ENCODE data around the gene NFIB.

The NFIB gene

DNA sequence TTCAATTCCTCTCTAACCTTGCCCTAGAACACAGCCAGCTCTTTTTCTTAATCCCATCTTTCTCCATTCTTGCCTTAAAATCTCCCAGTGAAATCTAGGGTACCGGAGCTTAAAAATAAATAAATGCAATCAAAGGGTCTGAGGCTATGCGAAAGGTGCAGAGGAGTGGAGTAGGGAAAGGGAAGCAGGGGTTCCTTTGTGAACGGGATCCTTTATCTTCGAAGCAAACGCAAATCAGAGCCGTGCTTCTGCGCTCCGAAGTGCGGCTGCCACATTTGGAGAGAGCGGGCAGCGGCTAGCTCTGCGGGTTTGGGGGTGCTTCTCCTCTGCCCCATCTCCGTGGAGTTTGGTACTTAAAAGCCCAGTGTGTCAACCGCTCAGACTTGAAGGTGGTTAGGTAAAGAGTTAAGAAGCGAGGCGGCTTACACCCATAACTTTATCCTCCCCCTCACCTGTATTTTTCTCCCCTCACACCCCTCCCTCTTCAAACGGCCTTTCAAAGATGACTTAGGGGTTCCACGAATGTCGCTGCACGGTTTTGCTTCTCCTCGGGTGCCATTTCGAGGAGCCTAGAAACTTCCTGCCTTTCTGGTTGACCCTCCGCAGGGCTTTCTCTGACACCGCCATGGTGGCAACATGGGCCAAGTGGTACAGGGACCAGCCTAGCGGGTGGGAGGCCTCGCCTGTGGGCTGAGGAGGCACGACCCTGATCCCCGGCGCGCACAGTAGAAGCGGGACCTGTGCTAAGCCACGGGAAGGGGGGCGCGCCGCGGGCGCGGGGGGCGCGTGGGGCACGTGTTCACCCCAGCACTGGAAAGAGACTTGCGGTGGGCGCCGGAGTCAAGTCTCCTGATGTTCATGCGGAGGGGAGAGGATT is 31.7 kb upstream of the NFIB start:
- TF ChIP-seq, protein P1, sequence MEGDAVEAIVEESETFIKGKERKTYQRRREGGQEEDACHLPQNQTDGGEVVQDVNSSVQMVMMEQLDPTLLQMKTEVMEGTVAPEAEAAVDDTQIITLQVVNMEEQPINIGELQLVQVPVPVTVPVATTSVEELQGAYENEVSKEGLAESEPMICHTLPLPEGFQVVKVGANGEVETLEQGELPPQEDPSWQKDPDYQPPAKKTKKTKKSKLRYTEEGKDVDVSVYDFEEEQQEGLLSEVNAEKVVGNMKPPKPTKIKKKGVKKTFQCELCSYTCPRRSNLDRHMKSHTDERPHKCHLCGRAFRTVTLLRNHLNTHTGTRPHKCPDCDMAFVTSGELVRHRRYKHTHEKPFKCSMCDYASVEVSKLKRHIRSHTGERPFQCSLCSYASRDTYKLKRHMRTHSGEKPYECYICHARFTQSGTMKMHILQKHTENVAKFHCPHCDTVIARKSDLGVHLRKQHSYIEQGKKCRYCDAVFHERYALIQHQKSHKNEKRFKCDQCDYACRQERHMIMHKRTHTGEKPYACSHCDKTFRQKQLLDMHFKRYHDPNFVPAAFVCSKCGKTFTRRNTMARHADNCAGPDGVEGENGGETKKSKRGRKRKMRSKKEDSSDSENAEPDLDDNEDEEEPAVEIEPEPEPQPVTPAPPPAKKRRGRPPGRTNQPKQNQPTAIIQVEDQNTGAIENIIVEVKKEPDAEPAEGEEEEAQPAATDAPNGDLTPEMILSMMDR (IDR thresholded peaks at IDR 0.05; ENCODE audit: low read depth, low read length, missing control alignments): no peak
- no peak for DNase-seq (ENCODE audit: extremely low read depth, low read depth)
- H3K4me3 ChIP-seq (replicated peaks; ENCODE audit: low read depth, low read length): no peak overlapping the region

DNA sequence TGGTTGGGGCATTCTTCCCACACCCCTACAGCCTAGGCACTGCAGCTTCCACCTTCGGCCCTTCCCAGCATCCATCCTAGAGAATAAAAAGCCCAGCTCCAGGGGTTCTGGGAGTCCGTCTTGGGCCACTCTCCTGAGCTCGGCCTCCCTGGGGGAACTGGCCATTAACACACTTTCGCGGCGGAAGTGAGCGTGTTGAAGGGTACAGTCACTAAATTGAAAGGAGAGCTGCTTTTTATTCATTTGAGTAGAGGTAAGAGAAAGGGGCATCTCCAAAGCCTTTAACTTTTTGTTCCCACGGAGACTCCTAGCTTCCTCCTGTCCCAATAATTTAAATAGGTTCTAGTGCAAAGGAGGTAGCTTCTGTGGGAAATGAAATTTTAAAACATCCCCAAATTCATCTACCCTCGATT is 31.0 kb upstream of the NFIB start:
- H3K4me3 ChIP-seq (replicated peaks; ENCODE audit: low read depth, low read length): no peak overlapping the region
- no peak for DNase-seq (ENCODE audit: extremely low read depth, low read depth)
- TF ChIP-seq, protein P1 (IDR thresholded peaks at IDR 0.05; ENCODE audit: low read depth, low read length, missing control alignments): no peak

DNA sequence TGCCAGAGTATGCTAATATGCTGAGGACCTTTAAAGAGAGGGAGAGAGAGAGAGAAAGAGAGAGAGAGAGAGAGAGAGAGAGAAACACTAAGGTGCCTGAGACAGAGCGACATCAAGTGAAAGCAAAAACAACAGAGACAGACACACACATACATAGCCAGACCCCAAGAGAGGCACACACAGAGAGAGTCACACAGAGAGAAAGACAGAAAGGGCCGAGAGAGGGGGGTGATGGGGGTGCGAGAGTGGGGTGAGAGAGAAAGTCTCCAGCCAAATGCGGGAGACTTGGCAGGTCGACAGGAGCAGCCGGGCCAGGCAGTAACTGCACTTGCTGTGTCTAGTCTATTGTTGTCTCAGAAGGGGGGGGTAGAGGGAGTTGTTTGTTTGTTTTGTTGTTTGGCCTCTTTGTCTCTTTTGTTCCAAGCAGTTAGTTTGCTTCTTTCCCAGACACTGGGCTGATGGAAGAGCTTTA is 30.1 kb upstream of the NFIB start:
- H3K4me3 ChIP-seq (replicated peaks; ENCODE audit: low read depth, low read length): no peak overlapping the region
- DNase-seq (ENCODE audit: extremely low read depth, low read depth): no peak
- TF ChIP-seq, protein P1 (IDR thresholded peaks at IDR 0.05; ENCODE audit: low read depth, low read length, missing control alignments): no peak

DNA sequence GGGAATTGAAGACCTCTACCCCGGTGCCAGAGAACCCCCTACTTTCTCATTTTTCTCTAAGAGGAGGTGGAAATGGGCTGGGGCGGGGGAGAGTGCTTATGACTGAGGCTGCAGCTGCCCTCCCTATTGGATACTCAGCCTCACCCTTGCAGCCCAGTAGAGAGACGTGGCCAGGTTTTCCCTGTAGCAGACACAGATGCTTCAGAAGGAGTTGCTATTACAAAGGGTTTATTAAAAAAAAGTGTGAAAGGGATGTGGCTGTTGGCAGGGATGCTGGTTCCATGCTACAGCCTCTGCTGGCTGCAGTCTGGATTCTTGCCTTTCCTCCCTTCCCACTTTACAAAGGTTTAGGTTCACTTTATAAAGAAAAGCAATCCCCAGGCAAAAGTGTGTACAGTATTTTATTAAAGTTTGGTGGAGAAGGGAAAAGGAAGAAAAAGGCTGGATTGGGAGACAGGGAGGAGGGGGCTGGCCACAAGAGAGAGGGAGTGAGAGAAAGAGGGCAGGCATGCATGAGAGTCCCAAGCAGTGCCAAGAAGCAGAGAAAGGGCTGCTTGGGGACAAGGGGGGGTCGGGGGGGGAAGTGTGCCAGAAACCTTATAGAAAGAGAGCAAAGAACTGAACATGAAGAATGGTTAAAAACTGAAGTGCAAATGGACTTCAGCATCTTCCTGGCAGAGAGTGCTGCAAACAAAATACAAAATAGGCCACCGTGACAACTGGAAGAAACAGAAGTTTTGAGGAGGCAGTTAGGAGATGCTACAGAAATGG is 29.5 kb upstream of the NFIB start:
- TF ChIP-seq, protein P1 (IDR thresholded peaks at IDR 0.05; ENCODE audit: low read depth, low read length, missing control alignments): no peak
- no peak overlapping the region for H3K4me3 ChIP-seq (replicated peaks; ENCODE audit: low read depth, low read length)
- no peak for DNase-seq (ENCODE audit: extremely low read depth, low read depth)

DNA sequence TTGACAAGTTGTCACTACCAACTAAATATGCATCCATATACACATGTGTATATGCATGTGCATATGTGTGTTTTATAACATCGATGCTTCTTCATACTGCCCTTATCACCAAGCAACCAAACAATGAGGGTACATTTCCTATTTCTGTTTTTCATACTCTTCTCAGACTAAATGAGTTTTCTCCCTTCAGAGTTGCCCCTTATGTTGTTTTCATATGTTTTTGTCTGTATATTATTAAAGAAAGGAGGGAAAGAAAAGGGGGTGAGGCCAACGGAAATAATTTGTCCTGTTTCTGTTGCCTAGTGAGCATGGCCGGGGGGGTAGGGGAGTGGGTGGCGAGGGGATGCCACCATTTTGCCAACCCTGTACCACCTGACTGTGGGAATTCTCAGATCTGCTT is 28.8 kb upstream of the NFIB start:
- TF ChIP-seq, protein P1 (IDR thresholded peaks at IDR 0.05; ENCODE audit: low read depth, low read length, missing control alignments): no peak
- no peak for DNase-seq (ENCODE audit: extremely low read depth, low read depth)
- no peak overlapping the region for H3K4me3 ChIP-seq (replicated peaks; ENCODE audit: low read depth, low read length)

DNA sequence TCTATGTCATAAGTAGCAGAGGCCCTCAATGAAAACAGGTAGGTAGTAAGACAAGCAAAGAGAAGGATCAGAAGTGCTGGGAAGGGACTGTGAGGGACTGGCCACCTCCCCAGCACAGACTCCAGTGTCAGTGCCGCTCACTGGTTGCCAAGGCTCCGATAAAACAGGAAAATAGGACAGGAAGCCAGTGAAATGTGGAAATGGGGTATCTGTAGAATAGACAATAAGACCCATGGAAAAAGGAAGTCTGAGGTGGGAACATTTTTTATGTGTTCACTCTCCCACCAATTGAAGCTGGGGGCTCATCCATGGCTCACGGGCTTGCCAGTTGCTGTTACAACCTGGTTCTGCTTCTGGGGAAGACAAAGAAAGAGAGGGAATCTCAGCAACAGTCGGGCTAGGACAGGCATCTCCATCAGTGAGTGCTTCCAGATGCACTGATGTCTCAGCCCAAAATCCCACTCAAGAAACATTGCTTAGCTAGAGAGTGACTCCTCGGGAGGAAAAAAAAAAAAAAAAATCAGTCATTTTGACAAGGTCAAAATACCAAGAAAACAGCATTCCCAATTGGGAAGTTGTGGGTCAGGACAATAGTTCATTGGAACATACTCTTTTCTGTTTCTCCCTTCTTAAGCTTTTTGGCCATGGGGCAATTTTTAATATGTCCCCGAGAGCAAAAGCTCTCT is 27.6 kb upstream of the NFIB start:
- H3K4me3 ChIP-seq (replicated peaks; ENCODE audit: low read depth, low read length): no peak overlapping the region
- DNase-seq (ENCODE audit: extremely low read depth, low read depth): no peak
- TF ChIP-seq, protein P1 (IDR thresholded peaks at IDR 0.05; ENCODE audit: low read depth, low read length, missing control alignments): no peak
